AG09309 (cell line): ENCODE data around the gene GDAP1L1.

Experiments
- DNase-seq: peaks from one replicate; pipeline ENCODE4 v3.0.0-alpha.2; 2010; ENCODE audit warnings: low read depth
- H3K4me3 ChIP-seq: 2 replicates; pipeline ENCODE4 v1.5.1; 2011; ENCODE audit warnings: mild to moderate bottlenecking, low read depth, low read length, moderate library complexity; ENCODE audit not compliant: control insufficient read depth
- TF ChIP-seq, protein P1 (sequence below): IDR thresholded peaks from 2 replicates; pipeline ENCODE4 v1.5.1; 2011; ENCODE audit warnings: mild to moderate bottlenecking, low read depth, low read length, inconsistent platforms; ENCODE audit not compliant: insufficient read depth, control insufficient read depth; ENCODE audit errors: missing control alignments

The GDAP1L1 gene

GRCh38 chr20:44247131-44247571 is at the start of gene GDAP1L1:
Gene GDAP1L1 (plus strand): TSS chr20:44247308. CDS start chr20:44247335, 27 bp downstream.
- TF ChIP-seq, protein P1, sequence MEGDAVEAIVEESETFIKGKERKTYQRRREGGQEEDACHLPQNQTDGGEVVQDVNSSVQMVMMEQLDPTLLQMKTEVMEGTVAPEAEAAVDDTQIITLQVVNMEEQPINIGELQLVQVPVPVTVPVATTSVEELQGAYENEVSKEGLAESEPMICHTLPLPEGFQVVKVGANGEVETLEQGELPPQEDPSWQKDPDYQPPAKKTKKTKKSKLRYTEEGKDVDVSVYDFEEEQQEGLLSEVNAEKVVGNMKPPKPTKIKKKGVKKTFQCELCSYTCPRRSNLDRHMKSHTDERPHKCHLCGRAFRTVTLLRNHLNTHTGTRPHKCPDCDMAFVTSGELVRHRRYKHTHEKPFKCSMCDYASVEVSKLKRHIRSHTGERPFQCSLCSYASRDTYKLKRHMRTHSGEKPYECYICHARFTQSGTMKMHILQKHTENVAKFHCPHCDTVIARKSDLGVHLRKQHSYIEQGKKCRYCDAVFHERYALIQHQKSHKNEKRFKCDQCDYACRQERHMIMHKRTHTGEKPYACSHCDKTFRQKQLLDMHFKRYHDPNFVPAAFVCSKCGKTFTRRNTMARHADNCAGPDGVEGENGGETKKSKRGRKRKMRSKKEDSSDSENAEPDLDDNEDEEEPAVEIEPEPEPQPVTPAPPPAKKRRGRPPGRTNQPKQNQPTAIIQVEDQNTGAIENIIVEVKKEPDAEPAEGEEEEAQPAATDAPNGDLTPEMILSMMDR: no peak
- no peak for DNase-seq
- peak within 1 kb of the TSS; percentile 26 for H3K4me3 ChIP-seq

- TF ChIP-seq, protein P1: no peak
- H3K4me3 ChIP-seq: no peak overlapping the region
- no peak for DNase-seq
These were observed 48.2 kb upstream of the GDAP1L1 start for GRCh38 chr20:44198872-44199271.

DNA sequence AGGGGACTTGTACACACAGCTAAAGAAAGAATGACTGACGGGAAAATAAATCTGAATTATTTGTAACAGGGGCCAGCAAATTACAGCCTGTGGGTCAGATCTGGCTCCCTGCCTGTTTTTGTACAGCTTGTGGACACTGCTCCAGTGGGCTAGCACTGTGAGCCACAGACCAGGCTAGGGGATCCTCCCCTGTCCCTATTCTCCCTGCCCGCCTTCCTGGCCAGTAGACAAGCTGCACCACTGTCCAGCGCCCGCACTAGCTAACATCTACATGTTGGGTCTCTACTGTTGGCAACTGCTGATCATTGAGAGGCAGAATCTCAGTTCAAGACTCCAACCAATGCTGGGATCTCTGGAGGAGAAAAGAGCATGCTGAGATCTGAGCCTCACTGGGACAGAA is 47.2 kb upstream of the GDAP1L1 start:
- H3K4me3 ChIP-seq: no peak overlapping the region
- TF ChIP-seq, protein P1: no peak
- DNase-seq: no peak

DNA sequence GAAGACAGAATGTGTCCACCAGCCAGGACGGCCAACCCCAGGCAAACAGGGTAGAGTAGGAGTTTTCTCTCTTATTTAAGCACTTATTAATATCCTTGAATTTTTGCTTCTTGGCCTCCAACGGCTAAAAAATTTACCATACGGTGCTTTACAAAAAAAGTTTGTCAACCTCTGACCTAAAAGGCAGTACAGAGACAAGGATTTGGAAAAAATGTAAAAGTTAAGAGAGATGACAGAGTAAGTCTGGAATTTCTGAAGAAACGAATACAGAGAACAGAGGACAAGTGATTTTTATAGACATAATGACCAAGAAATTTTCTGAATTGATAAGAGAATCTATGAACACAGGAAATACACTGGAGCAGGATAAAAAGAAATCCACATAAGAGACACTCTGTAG is 46.7 kb upstream of the GDAP1L1 start:
- TF ChIP-seq, protein P1: no peak
- no peak for DNase-seq
- H3K4me3 ChIP-seq: no peak overlapping the region

DNA sequence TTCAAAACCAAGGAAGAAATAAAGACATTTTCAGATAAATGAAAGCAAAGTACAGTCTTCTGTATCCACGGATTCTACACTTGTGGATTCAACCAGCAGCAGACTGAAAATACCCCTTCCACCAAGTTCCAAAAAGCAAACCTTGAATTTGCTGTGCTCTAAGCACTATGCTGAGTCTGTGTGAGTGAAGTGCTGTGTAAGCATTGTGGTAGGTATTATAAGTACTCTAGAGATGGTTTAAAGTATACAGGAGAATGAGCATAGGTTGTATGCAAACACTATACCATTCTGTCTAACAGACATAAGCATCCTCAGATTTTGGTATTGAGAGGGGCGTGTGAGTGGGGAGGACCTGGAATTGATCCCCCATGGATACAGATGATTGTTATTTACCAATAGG is 46.1 kb upstream of the GDAP1L1 start:
- TF ChIP-seq, protein P1: no peak
- no peak overlapping the region for H3K4me3 ChIP-seq
- DNase-seq: no peak

GRCh38 chr20:44203161-44203560 is 43.9 kb upstream of the GDAP1L1 start:
- H3K4me3 ChIP-seq: no peak overlapping the region
- no peak for DNase-seq

More at GRCh38 chr20:44203161-44203560, 43.9 kb upstream of the GDAP1L1 start:
- TF ChIP-seq, protein P1: no peak
